HG03439 (cell line): Measurements from ENCODE around the gene CELF5.
"Not testable (repeated sequence)": the region's sequence is repeated elsewhere in the genome, so short reads cannot be mapped to it uniquely, and the experiment has no call there.

ENCODE experiments used
- ATAC-seq: cut with Tn5 transposase; IDR thresholded peaks from one replicate; pipeline ENCODE4 v1.9.1; 2021; ENCODE audit warnings: mild to moderate bottlenecking, moderate library complexity; ENCODE audit not compliant: unreplicated experiment

The CELF5 gene

GRCh38 chr19:3288437-3288836 is 64.0 kb downstream of the CELF5 start:
- ATAC-seq, result not testable (repeated sequence)

GRCh38 chr19:3289971-3290569 is 65.6 kb downstream of the CELF5 start:
- ATAC-seq, result no peak

- not testable (repeated sequence) for ATAC-seq
These were observed 66.4 kb downstream of the CELF5 start for GRCh38 chr19:3290858-3291257.

- no peak for ATAC-seq
These were observed 67.2 kb downstream of the CELF5 start for GRCh38 chr19:3291644-3292043.

- no peak for ATAC-seq
These were observed 68.6 kb downstream of the CELF5 start for GRCh38 chr19:3292958-3293529.

GRCh38 chr19:3293560-3293959 is 69.1 kb downstream of the CELF5 start:
- no peak for ATAC-seq

- no peak for ATAC-seq
These were observed 69.8 kb downstream of the CELF5 start for GRCh38 chr19:3294080-3294850.

GRCh38 chr19:3295581-3295980 is 71.1 kb downstream of the CELF5 start:
- ATAC-seq, result no peak

GRCh38 chr19:3296034-3296433 is 71.6 kb downstream of the CELF5 start:
- no peak for ATAC-seq

- ATAC-seq, result no peak
These were observed 72.0 kb downstream of the CELF5 start for GRCh38 chr19:3296446-3296845.

GRCh38 chr19:3298853-3299449 is 74.5 kb downstream of the CELF5 start:
- no peak for ATAC-seq

GRCh38 chr19:3300566-3300965 is 76.1 kb downstream of the CELF5 start:
- not testable (repeated sequence) for ATAC-seq

- no peak for ATAC-seq
These were observed 78.3 kb downstream of the CELF5 start for GRCh38 chr19:3302755-3303154.

GRCh38 chr19:3304871-3305423 is 80.5 kb downstream of the CELF5 start:
- ATAC-seq, result no peak

GRCh38 chr19:3309724-3310123 is 85.3 kb downstream of the CELF5 start:
- ATAC-seq, result no peak

- no peak for ATAC-seq
These were observed 85.8 kb downstream of the CELF5 start for GRCh38 chr19:3310280-3310679.

- ATAC-seq, result no peak
These were observed 86.2 kb downstream of the CELF5 start for GRCh38 chr19:3310711-3311110.

GRCh38 chr19:3313199-3313575 is 88.7 kb downstream of the CELF5 start:
- no peak for ATAC-seq

GRCh38 chr19:3314962-3315675 is 90.7 kb downstream of the CELF5 start:
- ATAC-seq, result no peak

- ATAC-seq, result no peak
These were observed 91.2 kb downstream of the CELF5 start for GRCh38 chr19:3315676-3315973.

- ATAC-seq, result no peak
These were observed 91.7 kb downstream of the CELF5 start for GRCh38 chr19:3316132-3316648.
